ENCODE data around the gene TNFRSF8.

- TF ChIP-seq CTCF (IDR thresholded peaks at IDR 0.05) (no peak), POLR2A (IDR thresholded peaks at IDR 0.05) (no peak)
These were observed 17.1 kb downstream of the TNFRSF8 start for GRCh38 chr1:12080156-12080555.
